GM23248 (cell line): Measurements from ENCODE around the gene TMEM129. TPM values are rescaled to one million over a fixed set of nuclear protein-coding genes. Genes with fewer than 3 reads are reported as not detected.

Source experiments
- DNase-seq: peaks from one replicate; pipeline ENCODE4 v3.0.0-alpha.2; 2015
- H2AFZ ChIP-seq: fragments of 200-600 bp; sonication (generic); 2 replicates; pipeline ENCODE4 v1.6.1; 2016; ENCODE audit warnings: antibody characterized with exemption
- H3F3A ChIP-seq: fragments of 200-600 bp; sonication (generic); 2 replicates; pipeline ENCODE4 v1.6.1; 2016; ENCODE audit warnings: mild to moderate bottlenecking, antibody characterized with exemption, mixed run types; ENCODE audit not compliant: insufficient read depth
- H3K27ac ChIP-seq: fragments of 200-600 bp; sonication (generic); 2 replicates; pipeline ENCODE4 v1.5.1; 2016; ENCODE audit warnings: mild to moderate bottlenecking
- H3K27me3 ChIP-seq: fragments of 200-600 bp; sonication (generic); replicated peaks from 2 replicates; pipeline ENCODE4 v1.6.1; 2016; ENCODE audit warnings: mild to moderate bottlenecking; ENCODE audit not compliant: insufficient read depth
- H3K36me3 ChIP-seq: fragments of 200-600 bp; sonication (generic); 2 replicates; pipeline ENCODE4 v1.6.1; 2016; ENCODE audit warnings: low read depth, mild to moderate bottlenecking
- H3K4me1 ChIP-seq: fragments of 200-600 bp; sonication (generic); 2 replicates; pipeline ENCODE4 v1.6.1; 2016; ENCODE audit warnings: mild to moderate bottlenecking; ENCODE audit not compliant: insufficient read depth
- H3K4me2 ChIP-seq: fragments of 200-600 bp; sonication (generic); one replicate; pipeline ENCODE4 v1.6.1; 2016; ENCODE audit warnings: mild to moderate bottlenecking; ENCODE audit not compliant: unreplicated experiment
- H3K4me3 ChIP-seq: fragments of 200-600 bp; sonication (generic); 2 replicates; pipeline ENCODE4 v1.5.1; 2016; ENCODE audit warnings: mild to moderate bottlenecking
- H3K79me2 ChIP-seq: fragments of 200-600 bp; sonication (generic); 2 replicates; pipeline ENCODE4 v1.6.1; 2016; ENCODE audit warnings: mild to moderate bottlenecking; ENCODE audit not compliant: insufficient read depth
- H3K9ac ChIP-seq: fragments of 200-600 bp; sonication (generic); 2 replicates; pipeline ENCODE4 v1.6.1; 2016; ENCODE audit warnings: mild to moderate bottlenecking
- H3K9me2 ChIP-seq: fragments of 200-600 bp; sonication (generic); 2 replicates; pipeline ENCODE4 v1.6.1; 2016; ENCODE audit warnings: mixed run types, mild to moderate bottlenecking, moderate library complexity; ENCODE audit not compliant: insufficient read depth
- H3K9me3 ChIP-seq: fragments of 200-600 bp; sonication (generic); one replicate; pipeline ENCODE4 v1.6.1; 2017; ENCODE audit warnings: low read depth
- H4K20me1 ChIP-seq: fragments of 200-600 bp; sonication (generic); 2 replicates; pipeline ENCODE4 v1.6.0; 2016; ENCODE audit not compliant: insufficient read depth
- EZH2 ChIP-seq: fragments of 200-600 bp; sonication (generic); IDR thresholded peaks from 2 replicates; pipeline ENCODE4 v1.6.1; 2018; ENCODE audit warnings: antibody characterized with exemption, mild to moderate bottlenecking; ENCODE audit not compliant: insufficient read depth, poor library complexity, severe bottlenecking
- EZH2phosphoT487 ChIP-seq: fragments of 200-600 bp; sonication (generic); IDR thresholded peaks from 2 replicates; pipeline ENCODE4 v1.6.1; 2018; ENCODE audit warnings: antibody characterized with exemption, moderate library complexity, mild to moderate bottlenecking, low read depth; ENCODE audit not compliant: insufficient read depth
- WGBS, 2 experiments: methylation state at CpG; one replicate each; pipeline ENCODE4 v1.1.6; 2015 to 2017; ENCODE audit warnings: low lambda C conversion rate in 2 of 2, low coverage in 1 of 2; ENCODE audit errors: missing lambda C conversion rate in 2 of 2; 5-methylcytosine and 5-hydroxymethylcytosine counted together
- in situ Hi-C: fragments of 300-500 bp; cut with MboI; formaldehyde crosslinking; loops from 2 replicates; pipeline ENCODE4 v1.15.0; 2020
- polyA plus RNA-seq: library from polyadenylated mRNA; unstranded; fragments of >200 nt; fragmentation: Nextera tagmentation; extraction: Ambion mirVana; gene quantifications from 2 replicates; pipeline ENCODE4 v1.2.1, GENCODE V29; 2016
- total RNA-seq: library from RNA; depleted of rRNA; stranded (reverse); fragments of >200 nt; shearing (Covaris generic); gene quantifications from 2 replicates; pipeline ENCODE4 v1.2.3, GENCODE V29; 2014

Gene TMEM129
- total and polyA plus RNA-seq, 2 experiments from 2014 or later: 32.6 to 80.2 TPM

- H3K4me1 ChIP-seq: no peaks in the 10 kb centered on the region
- no peaks in the 10 kb centered on the region for H3F3A ChIP-seq
- no peak overlapping the region for H3K4me3 ChIP-seq
- no peaks in the 10 kb centered on the region for H4K20me1 ChIP-seq
- DNase-seq: no peak
- no peak overlapping the region for H3K4me2 ChIP-seq
- H3K27ac ChIP-seq: no peak overlapping the region
- H2AFZ ChIP-seq: no peak overlapping the region
- in situ Hi-C loops: no loop called here
- H3K9me3 ChIP-seq: no peaks in the 10 kb centered on the region
- no peaks in the 10 kb centered on the region for H3K27me3 ChIP-seq
- TF ChIP-seq EZH2: no peak
- no peak for TF ChIP-seq EZH2phosphoT487
- peaks cover under 1% of the 10 kb centered on the region; the same call in 1 of the 2 replicates for H3K79me2 ChIP-seq
- 99% methylated on average over 13 of the region's 13 CpGs for WGBS, 2 experiments
- H3K9me2 ChIP-seq: no peaks in the 10 kb centered on the region
- H3K36me3 ChIP-seq: peaks cover 17% of the 10 kb centered on the region
- H3K9ac ChIP-seq: no peak overlapping the region
Measured at GRCh38 chr4:1736812-1737211, 15.7 kb upstream of the TMEM129 start.

- WGBS, 2 experiments: 93 to 95% methylated on average over 20 of the region's 20 CpGs
- Histone ChIP-seq H3K4me2 (no peak overlapping the region), H4K20me1 (no peaks in the 10 kb centered on the region), H3K27ac (no peak overlapping the region), H3K4me3 (no peak overlapping the region), H3F3A (no peaks in the 10 kb centered on the region), H3K9me3 (no peaks in the 10 kb centered on the region), H3K27me3 (no peaks in the 10 kb centered on the region), H3K36me3 (peaks cover 17% of the 10 kb centered on the region), H2AFZ (no peak overlapping the region), H3K79me2 (peaks cover 11% of the 10 kb centered on the region; the same call in 1 of the 2 replicates), H3K9me2 (no peaks in the 10 kb centered on the region), H3K9ac (no peak overlapping the region), H3K4me1 (no peaks in the 10 kb centered on the region)
- in situ Hi-C loops: no loop called here
- TF ChIP-seq EZH2phosphoT487 (no peak), EZH2 (no peak)
- DNase-seq: no peak
Measured at GRCh38 chr4:1735215-1735614, 14.1 kb upstream of the TMEM129 start.

DNA sequence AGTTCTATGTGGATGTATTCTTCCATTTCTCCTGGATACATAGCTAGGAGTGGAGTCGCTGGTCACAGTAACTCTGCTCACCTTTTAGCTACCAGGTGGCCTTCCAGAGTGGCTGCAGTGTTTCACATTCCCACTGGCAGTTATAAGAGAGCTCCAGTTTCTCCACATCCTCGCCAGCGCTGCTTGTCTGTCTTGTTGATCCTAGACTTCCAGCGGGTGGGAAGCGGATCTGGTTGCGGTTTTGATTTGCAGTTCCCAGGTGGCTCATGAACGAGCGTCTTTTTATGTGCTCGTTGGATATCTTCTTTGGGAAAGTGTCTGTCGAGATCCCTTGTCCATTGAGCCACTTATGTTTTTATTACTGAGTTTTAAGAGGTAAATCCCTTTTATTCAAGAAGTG is 11.8 kb upstream of the TMEM129 start:
- Histone ChIP-seq H3K27ac (no peak overlapping the region), H3K9ac (no peak overlapping the region), H3K9me3 (no peaks in the 10 kb centered on the region), H3K27me3 (no peaks in the 10 kb centered on the region), H4K20me1 (no peaks in the 10 kb centered on the region), H3K4me3 (no peak overlapping the region), H3K9me2 (no peaks in the 10 kb centered on the region), H3K4me2 (no peak overlapping the region), H2AFZ (no peak overlapping the region), H3K36me3 (peaks cover 12% of the 10 kb centered on the region; the same call in 1 of the 2 replicates), H3K79me2 (peaks cover 34% of the 10 kb centered on the region), H3F3A (no peaks in the 10 kb centered on the region), H3K4me1 (no peaks in the 10 kb centered on the region)
- in situ Hi-C loops: no loop called here
- DNase-seq: no peak
- no peak for TF ChIP-seq EZH2
- no peak for TF ChIP-seq EZH2phosphoT487
- 87 to 92% methylated on average over 10 of the region's 10 CpGs for WGBS, 2 experiments

DNA sequence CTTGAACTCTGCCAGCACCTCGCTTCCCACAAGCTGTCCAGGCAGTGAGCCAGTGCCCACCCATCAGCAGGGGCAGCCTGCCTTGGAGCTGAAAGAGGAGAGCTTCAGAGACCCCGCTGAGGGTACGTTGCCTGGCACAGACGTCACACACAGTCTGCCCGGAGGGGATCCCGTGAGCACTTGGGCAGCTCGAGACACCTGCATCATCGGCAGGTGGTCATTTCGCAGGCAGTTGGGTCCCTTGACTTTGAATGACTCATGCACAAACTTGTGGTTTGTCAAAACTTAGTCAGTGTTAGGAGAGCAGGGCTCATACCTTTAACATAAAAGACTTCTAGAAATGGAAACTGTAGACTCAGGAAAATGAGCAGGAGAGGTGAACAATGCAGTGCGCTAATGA is 10.1 kb upstream of the TMEM129 start:
- H3F3A ChIP-seq: no peaks in the 10 kb centered on the region
- H3K4me2 ChIP-seq: no peak overlapping the region
- H4K20me1 ChIP-seq: no peaks in the 10 kb centered on the region
- peaks cover 13% of the 10 kb centered on the region for H3K4me1 ChIP-seq
- H3K27ac ChIP-seq: no peak overlapping the region
- no peak for DNase-seq
- peaks cover 47% of the 10 kb centered on the region for H3K79me2 ChIP-seq
- H2AFZ ChIP-seq: no peak overlapping the region
- in situ Hi-C loops: no loop called here
- H3K9ac ChIP-seq: no peak overlapping the region
- no peaks in the 10 kb centered on the region for H3K27me3 ChIP-seq
- H3K36me3 ChIP-seq: 0 out of 2 replicates have a peak, but pooled peaks cover 4% of the 10 kb centered on the region
- H3K9me3 ChIP-seq: no peaks in the 10 kb centered on the region
- no peak for TF ChIP-seq EZH2phosphoT487
- no peak for TF ChIP-seq EZH2
- H3K9me2 ChIP-seq: no peaks in the 10 kb centered on the region
- WGBS, 2 experiments: 94 to 95% methylated on average over 10 of the region's 10 CpGs
- H3K4me3 ChIP-seq: no peak overlapping the region
